Inferior parietal cortex (tissue), 1 donor: ENCODE measurements around the gene NOS1.

ENCODE experiments used
- DNase-seq: peaks from one replicate; pipeline ENCODE4 v3.0.0-alpha.2; 2016; ENCODE audit errors: extremely low spot score

NOS1 gene

DNA sequence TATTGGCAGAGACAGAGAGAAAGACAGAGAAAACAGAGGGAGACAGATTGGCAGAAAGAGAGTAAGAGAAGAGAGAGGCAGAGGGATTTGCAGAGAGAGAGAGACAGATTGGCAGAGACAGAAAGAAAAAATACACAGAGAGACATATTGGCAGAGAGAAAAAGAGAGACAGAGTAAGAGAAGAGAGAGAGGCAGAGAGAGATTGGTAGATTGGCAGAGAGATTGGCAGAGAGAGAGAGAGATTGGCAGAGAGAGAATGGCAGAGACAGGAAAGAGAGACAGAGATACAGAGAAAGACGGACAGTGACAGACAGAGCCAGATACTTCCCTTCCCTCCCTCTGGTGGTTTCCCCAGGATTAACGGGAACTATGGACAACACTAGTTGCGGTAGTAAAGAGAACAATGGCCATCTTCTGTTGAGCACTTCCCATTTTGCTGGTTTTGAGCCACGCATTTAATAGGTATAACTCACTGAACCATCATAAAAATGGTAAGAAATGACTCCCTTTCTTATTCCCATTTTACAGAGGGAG is 2.6 kb upstream of the NOS1 start:
- DNase-seq = no peak

DNA sequence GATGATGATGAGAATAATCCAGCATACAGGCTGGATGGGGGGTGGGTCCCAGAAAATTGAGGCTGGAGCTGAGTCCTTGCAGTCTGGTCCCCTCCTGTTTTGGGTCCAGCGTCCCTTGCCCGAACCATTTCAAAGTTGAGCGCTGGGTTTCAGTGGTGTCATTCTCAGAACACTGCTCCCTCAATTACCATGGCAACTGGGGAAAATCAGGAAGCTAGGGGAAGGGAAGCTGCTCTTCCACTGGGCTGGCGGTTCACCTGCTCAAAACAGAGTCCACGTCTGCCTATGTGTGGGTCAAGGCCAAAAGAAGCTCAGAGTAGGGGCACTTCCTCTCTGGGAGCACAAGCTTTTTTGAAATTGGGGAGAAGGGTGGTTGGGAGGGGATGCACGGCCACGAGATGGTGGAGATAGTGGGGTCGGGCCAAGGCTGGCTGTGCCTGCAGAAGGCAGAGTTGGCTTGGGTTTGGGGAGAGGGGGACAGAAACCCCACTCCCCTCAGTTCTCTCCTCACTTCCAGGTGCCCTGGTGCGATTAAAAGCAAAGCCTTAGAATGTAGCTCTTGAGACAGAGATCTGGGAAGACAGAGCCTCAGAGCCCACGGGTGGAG is 1.7 kb upstream of the NOS1 start:
- no peak for DNase-seq

DNA sequence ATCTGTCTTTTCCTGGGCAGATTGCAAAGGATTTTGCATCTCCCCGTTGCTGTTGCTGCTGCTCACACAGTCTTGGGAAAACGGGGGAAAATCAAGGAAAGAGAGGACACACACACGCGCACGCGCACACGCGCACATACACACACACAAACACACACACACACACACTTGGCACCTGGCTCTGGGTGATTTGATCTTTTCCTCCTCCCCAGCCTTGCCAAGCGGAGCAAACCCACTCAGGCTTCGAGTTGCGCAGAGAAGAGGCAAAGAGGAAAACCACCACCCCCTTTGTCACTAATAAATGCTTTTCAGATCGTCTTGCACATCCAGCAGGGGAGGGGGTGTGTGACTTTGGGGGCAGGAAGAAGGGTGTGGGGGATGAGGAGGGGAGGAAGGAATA is 965 bp upstream of the NOS1 start:
- DNase-seq = no peak

DNA sequence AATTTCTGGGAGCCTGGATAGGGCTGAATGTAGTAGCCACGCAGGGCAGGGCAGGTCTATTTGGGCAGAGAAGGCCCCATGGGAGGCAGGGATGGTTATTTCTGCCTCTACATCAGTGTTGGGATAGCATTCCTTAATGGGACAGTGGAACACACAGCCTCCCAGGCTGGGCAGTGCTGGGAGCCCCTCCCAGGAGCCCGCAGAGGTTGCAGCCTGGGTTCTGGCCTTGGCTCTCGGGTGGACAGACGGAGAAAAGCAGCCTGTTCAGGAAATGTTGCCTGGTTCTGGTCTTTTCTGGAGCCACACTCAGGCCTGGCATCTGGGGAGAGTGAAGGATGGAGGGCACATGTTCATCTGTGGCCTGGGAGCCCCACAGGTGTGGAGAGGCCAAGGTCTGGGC is 479 bp upstream of the NOS1 start:
- no peak for DNase-seq

DNA sequence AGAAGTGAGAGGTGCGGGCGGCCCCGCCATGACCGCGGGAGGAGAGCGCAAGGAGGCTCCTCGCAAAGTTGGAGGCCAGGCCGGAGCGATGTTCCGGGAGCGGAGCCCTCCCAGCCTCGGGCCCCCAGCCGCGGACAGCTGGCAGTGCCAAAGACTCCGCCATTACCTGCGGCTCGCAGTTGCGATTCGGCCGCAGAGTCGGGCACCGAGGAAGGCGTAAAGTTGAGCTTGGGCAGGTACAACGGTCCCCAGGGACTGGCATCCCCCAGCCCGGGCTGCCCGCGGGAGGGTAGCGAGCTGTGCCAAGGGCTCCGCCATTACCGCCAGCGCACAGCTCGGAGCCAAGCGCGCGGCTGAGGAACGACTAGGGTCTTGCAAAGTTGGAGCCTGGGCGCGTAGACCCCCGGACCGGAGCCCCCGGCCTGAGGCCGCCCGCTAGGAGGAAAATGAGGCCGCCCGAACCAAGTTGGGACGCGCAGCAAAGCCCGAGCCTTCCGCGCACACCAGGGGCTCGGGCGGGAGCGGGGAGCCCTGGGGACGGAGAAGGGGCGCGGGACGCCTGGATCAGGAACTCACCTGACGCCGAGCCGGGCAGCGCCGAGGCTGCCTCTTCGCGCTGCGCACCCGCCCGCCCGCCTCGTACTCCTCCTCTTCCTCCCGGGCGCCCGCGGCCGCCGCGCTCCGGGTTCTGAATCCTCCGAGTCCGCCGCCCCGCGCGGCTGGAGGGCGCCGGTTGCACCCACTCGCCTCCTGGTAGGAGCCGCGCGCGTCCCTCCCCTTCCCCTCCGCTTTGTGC is 677 bp downstream of the NOS1 start:
- DNase-seq = no peak

DNA sequence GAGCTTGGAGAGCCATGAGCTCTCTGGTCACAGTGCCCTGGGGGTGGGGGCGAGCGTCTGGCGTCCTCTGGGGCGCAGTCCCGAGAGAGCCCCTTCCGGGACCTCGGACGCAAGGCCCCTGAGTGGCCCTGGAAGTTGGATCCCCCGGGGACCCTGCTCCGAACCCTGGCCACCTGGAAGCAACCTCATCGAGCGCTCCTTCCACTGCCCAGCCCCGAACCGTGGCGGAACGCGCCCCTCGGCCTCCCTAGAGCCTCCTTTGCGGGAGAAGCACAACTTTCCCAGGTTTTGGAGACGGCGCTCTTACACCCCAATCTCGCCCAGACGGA is 1.2 kb downstream of the NOS1 start:
- DNase-seq = no peak

DNA sequence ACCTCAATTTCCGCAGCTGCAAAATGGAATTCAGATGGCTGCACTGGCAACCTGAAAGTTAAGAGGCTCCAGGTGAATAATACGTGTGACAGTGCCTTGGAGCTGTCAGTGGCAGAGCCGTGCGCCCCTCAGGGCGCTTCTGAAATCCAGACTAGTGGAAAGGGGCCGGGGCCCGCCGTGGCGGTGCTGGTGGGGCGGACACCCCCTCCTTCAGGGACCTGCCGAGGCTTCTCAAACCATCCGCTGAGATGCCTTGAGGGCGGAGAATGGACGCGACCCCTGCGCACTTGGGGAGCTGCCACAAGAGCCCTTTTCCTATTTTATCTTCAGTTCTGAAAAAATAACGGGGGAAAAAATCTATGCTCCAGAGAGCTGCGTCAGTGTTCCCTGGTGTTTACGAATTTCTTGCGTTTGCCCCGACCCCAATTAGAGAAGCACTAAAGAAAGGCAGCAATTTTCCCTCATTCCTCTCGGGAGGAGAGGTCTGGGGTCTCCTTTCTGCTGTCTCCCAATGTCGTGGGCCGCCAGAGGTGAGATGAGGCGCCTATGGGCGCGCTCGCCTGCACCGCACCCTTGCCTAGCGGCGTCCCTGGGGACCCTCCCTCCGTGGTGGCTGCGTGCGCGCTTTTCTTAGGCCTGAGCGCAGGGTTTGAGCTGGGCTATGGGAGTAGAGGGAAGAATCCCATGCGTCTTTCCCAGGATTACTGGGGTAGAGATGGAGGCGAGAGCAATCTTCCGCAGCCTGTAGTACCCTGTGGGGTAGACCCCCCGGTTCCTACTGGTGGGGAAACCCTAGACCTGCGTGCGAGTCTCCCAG is 2.2 kb downstream of the NOS1 start:
- DNase-seq = no peak

DNA sequence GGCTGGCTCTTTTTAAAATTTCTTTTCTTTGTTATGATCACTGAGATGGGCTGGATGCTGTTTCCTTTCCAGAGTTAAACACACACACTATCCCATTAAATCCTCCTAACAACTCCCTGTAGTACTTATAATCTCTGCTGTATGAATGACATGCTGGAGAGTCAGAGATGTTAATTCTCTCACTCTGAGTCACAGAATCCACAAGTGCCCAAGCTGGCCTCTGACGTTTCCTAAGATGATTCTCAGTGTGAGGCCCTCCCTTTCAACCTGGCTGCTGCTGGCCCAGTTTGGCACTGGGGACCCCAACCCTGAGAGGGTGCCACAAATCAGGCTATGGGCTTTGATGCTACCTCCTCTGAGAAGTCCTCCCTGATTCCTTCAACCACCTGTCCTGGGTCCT is 5.4 kb downstream of the NOS1 start:
- no peak for DNase-seq

DNA sequence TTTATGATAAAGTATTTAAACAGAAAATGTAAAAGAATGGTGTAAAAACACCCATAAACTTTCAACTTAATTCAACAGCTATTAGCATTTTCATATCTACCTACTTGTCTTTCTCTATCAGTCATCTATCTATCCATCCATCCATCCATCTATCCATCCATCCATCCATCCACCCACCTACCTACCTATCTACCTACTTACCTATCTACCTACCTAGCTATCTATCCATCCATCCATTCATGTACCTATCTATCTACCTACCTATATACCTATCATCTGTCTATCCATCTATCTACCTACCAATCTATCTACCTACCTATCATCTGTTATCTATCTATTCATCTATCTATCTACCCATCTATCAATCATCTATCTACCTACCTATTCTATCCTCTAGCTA is 8.5 kb downstream of the NOS1 start:
- no peak for DNase-seq

DNA sequence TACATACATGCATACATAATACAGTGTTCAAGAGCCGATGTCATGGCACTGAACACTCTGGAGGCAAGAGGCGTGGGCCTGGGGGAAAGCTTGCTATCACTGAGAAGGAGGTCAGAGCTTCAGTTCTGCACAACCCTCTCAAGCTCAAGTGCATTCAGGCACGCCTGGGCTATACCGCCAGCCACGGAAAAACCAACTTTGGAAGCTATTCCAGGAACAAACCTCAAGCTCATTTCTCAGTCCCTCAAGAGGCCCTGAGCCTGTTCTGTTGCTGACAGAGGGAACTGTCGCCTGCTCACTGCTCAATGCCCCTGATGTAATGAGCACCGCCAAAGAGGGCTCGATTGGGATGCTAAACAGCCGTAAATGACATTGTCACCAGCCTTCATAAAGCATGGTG is 9.2 kb downstream of the NOS1 start:
- no peak for DNase-seq

DNA sequence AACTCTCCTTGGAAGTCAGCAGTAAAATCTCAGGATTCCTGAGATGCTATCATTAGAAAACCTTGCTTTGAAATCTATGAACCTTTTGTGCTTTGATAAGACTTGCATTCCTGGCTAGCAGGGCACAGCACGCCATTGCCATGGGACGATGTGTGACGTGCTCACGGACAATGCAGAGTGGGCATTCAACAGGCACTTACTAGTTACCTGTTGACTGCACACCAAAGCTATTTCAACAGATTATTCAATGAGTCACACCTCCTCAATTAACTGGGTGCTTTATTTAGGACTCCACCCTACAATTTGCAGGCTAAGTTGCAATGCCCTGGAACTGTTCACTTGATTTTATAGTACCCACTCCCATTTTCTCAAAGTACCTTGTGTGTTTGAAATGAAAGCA is 11.3 kb downstream of the NOS1 start:
- DNase-seq = no peak

DNA sequence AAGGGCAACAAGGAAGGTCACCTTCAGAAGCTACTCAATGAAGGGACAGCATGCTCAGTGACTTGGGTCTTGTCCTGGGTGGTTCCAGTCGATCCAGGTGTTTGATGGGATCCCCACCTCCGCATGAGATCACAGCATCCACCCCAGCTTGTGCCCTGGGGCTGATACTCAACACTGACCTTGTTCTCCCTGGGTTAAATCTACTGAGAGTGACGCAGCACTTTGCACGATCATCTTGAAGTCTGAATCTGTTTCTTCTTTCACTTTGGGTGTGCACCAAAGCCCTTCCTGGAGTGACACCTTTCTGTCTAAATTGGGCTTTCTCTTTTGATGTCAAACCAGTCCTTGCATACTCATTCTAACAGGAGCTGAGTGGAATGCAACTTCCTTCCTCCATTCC is 13.8 kb downstream of the NOS1 start:
- DNase-seq = no peak

DNA sequence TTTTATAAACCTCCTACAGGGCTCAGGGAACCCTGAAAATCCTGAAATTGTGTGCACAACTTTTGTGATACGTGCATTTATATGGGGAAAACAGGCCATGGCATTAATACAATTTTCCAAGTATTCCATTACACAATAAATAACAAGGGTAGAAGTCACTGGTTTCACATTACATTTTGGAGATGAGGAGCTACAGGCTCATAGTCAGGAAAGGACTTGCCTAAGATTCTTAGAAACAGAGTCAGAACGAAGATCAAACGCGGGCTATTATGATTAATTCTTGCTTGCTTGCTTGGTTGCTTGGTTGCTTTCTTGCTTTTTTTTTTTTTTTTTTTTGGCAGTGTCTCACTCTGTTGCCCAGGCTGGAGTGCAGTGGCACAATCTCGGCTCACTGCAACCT is 16.7 kb downstream of the NOS1 start:
- DNase-seq = no peak

DNA sequence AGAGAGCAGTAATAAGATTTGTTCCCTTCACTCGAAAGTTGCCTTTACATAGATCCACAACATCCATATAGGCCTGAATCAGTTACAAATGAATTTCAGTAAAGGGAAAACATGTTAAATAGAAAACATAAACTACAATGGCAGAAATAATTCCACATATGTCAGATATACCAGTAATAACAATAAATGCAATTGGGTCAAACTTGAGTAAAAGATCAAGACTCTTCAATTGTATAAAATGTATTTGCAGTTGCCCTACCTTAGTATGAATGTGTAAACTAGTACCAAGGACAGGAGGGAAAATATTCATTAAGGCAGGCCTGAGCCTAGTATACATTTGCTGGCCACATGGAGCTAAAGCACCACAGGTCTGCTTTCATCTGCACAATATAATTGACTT is 17.6 kb downstream of the NOS1 start:
- no peak for DNase-seq

DNA sequence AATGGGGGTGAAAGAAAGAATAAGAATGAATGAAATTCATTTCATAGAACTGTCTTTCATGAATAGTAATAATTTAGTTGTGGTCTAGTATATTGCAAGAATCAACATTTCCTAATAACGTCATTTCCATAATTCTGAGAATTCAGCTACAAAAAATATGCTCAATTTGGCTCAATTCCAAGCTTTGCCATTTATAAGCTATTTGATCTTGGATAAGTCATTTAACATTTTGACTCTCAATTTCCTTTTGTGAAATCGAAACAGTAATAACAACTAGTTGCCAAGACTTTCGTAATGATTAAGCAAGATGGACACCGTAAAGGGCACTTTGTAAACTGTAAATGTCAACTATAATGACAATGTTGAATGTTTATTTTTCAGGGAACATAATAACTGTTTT is 18.1 kb downstream of the NOS1 start:
- no peak for DNase-seq

DNA sequence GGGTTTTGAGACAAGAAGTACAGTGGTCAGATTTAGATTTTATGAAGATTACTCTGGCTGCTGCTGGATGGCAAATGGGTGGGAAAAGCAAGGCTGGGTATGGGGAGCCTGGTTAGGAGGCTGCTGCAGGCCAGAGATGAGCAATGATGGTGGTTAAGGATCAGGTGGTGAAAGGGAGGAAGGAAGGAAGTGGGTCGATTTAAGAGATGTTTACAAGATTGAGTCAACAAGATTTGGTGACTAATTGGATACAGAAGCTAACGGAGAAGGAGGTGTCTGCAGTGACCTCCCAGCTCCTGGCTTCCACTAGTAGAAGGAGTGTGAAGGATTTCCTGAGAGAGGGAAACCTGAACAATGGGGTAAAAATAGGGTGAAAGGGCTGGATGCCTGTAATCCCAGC is 18.7 kb downstream of the NOS1 start:
- no peak for DNase-seq

DNA sequence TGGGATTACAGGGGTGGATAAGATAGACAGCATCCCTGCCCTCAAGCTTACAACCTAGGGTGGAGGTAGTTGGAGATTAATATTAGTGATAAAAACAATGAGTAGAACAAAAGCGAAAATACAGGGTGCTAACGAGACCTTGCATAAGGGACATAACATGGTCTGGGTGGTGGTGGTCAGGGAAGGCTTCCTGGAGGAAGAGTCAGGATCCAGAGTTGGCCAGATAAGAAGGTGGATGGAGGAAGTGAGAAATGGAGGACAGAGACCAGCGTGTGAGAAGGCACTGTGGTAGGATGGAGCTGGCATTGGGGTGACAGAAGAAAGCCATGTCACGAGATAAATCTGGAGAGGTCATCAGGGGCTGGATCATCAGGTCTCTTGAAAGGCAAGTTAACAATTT is 19.2 kb downstream of the NOS1 start:
- no peak for DNase-seq

DNA sequence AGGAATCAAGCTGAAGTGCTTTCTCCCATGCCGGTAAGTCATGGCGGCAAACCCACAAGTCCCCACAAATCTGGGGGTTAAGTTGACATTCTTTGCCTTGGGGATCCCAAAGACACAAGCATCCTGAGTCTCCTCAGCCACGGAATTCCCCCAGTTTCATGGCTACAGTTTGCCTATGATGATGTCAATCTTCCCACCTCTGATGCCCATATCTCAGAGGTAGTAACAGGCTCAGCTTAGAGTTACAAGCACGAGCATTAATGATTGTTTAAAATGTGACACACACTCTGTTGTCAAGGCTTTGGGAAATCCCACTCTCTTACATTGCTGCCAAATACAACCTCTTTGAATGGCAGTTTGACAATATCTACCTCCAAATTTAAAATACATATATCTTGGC is 22.3 kb downstream of the NOS1 start:
- no peak for DNase-seq

DNA sequence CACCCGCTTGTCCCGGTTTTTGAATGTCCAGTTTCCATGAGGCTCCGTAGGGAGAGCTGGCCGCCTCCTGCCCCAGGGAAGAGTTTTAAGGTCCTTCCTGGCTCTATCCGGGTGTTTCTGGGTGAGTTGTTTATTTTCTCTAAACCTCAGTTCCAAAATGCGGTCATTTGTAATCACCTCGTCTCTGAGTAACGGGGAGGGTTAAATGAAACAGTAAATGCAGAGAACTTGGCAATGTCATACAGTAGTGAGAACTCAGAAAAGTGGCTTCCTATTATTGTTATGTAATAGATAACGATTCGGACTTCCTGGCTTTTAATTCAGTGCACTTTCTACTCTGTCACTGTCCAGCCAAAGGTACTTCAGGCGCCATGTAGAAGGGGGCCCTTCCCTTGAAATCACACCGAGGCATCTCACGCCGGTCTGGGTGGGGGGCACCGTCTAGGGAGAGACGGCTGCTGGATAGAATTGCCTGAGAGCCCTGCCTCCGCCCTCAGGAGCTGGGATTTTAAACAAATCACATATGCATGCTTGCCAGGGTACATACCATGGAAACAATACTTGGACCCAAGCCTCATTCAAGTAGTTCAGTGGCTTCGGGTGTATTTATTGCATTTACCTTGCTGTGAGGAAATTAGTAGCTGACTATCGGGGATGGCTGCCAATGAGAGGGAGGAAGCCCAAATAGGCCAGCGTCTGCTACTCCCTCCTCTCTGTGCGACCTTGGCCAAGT is 26.4 kb downstream of the NOS1 start:
- no peak for DNase-seq

DNA sequence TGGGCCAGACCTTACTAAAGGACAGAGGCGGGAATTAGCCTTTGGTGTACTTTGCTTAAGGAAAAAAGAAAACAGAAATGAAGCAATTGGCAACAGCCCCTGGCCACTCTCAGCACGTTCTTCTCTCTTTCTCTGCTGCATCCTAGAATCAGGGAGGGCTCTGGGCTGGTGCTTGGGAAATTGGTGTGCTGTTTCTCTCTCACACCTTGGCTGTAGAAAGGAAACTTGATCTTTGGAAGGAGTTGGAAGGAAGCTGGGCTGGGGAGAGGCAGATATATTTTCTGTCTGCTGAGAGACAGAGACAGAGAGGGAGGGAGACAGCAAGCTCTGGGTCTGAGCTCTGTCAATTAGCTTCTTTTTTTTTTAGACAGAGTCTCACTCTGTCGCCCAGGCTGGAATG is 27.4 kb downstream of the NOS1 start:
- DNase-seq = no peak

DNA sequence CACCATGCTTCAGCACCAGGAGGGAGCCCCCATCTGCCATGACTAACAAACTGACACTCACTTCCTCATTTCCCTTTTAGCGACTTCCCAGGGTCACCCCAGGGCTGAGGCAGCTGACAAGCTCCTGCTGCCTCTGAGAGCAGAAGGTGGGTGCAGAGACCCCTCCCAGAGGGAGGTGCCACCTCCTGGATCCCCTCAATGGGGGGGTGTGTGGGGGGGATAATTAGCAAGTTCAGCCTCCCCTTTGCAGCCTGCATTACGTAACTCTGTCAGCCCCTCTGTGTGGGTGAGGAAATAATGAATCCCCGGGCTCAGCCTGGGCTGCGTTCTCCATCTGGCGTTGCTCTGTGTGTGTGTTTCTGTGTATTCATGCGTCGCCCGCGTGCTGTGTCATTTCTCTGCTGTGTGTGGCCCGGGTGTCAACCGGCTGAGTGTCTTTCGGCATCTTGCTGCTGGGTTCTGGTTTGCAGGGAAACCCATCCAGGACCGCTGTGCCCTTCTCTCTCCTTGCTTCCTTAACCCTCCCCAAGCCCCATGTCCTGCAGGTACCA is 28.0 kb downstream of the NOS1 start:
- no peak for DNase-seq

DNA sequence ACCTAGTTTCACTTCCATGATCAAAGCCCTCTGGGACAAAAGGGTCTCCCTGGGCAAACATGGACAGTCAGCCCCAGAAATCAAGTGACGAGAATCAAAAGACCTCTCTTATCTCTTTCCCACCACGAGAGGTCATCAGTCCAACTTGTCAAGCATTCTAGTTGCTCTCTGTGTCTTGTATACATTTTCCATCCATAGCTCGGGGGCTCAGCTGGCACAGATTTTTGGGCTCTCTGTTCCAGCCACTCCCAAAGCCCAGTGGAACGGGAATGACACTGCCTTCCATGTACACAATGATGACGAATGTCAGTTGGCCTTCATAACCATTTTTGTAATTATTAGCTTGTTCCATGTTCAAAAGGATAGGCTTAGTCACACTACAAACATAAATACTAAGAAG is 29.7 kb downstream of the NOS1 start:
- DNase-seq = no peak
